HEK293 (cell line): ENCODE results near the gene CLDN15.
A peak's percentile ranks its signal among the peaks of the same experiment; 100 is the strongest.

ENCODE experiments used
- CTCF ChIA-PET: fragments of 350-600 bp; formaldehyde crosslinking; extraction: SDS; loops from one replicate; lab custom pipeline; 2021; ENCODE audit warnings: antibody characterized with exemption; lab: Yijun Ruan, JAX
- POLR2A ChIA-PET: fragments of 300-600 bp; formaldehyde crosslinking; extraction: SDS; loops from one replicate; lab custom pipeline; 2020; ENCODE audit warnings: antibody characterized with exemption, inconsistent platforms; lab: Yijun Ruan, JAX
- H3K27ac ChIP-seq: fragments of 200-500 bp; sonication (Bioruptor generic); 2 replicates; pipeline ENCODE4 v1.5.1; 2014; ENCODE audit warnings: low read depth, low read length, control low read depth, inconsistent platforms; ENCODE audit errors: extremely low read depth
- H3K36me3 ChIP-seq, 2 experiments: fragments of 200-500 bp in 1 of 2; sonication (Bioruptor generic) in 1 of 2; 1 replicate in 1 of 2; 2 replicates in 1 of 2; pipeline ENCODE4 v1.5.1; 2014 to 2017; ENCODE audit warnings: inconsistent platforms in 2 of 2, low read length in 2 of 2; ENCODE audit not compliant: control insufficient read depth in 2 of 2, insufficient read depth in 1 of 2
- H3K4me1 ChIP-seq: fragments of 200-500 bp; sonication (Bioruptor generic); 2 replicates; pipeline ENCODE4 v1.5.1; 2014; ENCODE audit warnings: mild to moderate bottlenecking, low read length, inconsistent platforms; ENCODE audit not compliant: control insufficient read depth, insufficient read depth
- H3K4me3 ChIP-seq: 2 replicates; pipeline ENCODE4 v1.5.1; 2011; ENCODE audit warnings: low read depth, mild to moderate bottlenecking, control low read depth, low read length, moderate library complexity
- H3K9me3 ChIP-seq: fragments of 200-500 bp; sonication (Bioruptor generic); 2 replicates; pipeline ENCODE4 v1.5.1; 2014; ENCODE audit warnings: low read depth, low read length, inconsistent platforms; ENCODE audit not compliant: control insufficient read depth, insufficient read depth
- AEBP2 ChIP-seq: fragments of 450-650 bp; formaldehyde crosslinking; IDR thresholded peaks from 2 replicates; pipeline ENCODE4 v1.5.1; 2016; ENCODE audit warnings: missing biosample characterization, missing genetic modification characterization, borderline replicate concordance
- EGR2 ChIP-seq: fragments of 450-650 bp; formaldehyde crosslinking; IDR thresholded peaks from 2 replicates; pipeline ENCODE4 v1.5.1; 2016; ENCODE audit warnings: low read depth, missing biosample characterization, missing genetic modification characterization
- KLF16 ChIP-seq: fragments of 450-650 bp; formaldehyde crosslinking; IDR thresholded peaks from 2 replicates; pipeline ENCODE4 v1.5.1; 2017; ENCODE audit warnings: missing biosample characterization, missing genetic modification characterization
- KLF9 ChIP-seq: fragments of 450-650 bp; formaldehyde crosslinking; IDR thresholded peaks from 2 replicates; pipeline ENCODE4 v1.5.1; 2016; ENCODE audit warnings: missing biosample characterization, missing genetic modification characterization, low read depth
- OSR2 ChIP-seq: fragments of 450-650 bp; formaldehyde crosslinking; IDR thresholded peaks from 2 replicates; pipeline ENCODE4 v1.5.1; 2016; ENCODE audit warnings: missing biosample characterization, missing genetic modification characterization
- PATZ1 ChIP-seq: fragments of 450-650 bp; formaldehyde crosslinking; IDR thresholded peaks from 2 replicates; pipeline ENCODE4 v1.5.1; 2016; ENCODE audit warnings: missing biosample characterization, missing genetic modification characterization
- SCRT2 ChIP-seq: fragments of 450-650 bp; formaldehyde crosslinking; IDR thresholded peaks from 2 replicates; pipeline ENCODE4 v1.5.1; 2016; ENCODE audit warnings: missing biosample characterization, missing genetic modification characterization
- SP7 ChIP-seq: fragments of 450-650 bp; formaldehyde crosslinking; IDR thresholded peaks from 2 replicates; pipeline ENCODE4 v1.5.1; 2016; ENCODE audit warnings: missing biosample characterization, missing genetic modification characterization
- TCF7L2 ChIP-seq: IDR thresholded peaks from 2 replicates; pipeline ENCODE4 v1.6.1; 2011; ENCODE audit warnings: low read depth, mild to moderate bottlenecking, inconsistent platforms, low read length, moderate library complexity, borderline replicate concordance
- ZBTB48 ChIP-seq: fragments of 450-650 bp; formaldehyde crosslinking; IDR thresholded peaks from 2 replicates; pipeline ENCODE4 v1.5.1; 2016; ENCODE audit warnings: missing biosample characterization, missing genetic modification characterization
- ZBTB49 ChIP-seq: fragments of 450-650 bp; formaldehyde crosslinking; IDR thresholded peaks from 2 replicates; pipeline ENCODE4 v1.5.1; 2016; ENCODE audit warnings: missing biosample characterization, missing genetic modification characterization, low read depth
- ZBTB7A ChIP-seq: fragments of 450-650 bp; formaldehyde crosslinking; IDR thresholded peaks from 2 replicates; pipeline ENCODE4 v1.5.1; 2016; ENCODE audit warnings: low read depth, missing biosample characterization, missing genetic modification characterization
- ZFP41 ChIP-seq: fragments of 450-650 bp; formaldehyde crosslinking; IDR thresholded peaks from 2 replicates; pipeline ENCODE4 v1.5.1; 2016; ENCODE audit warnings: missing biosample characterization, missing genetic modification characterization, borderline replicate concordance
- ZFP69B ChIP-seq: fragments of 450-650 bp; formaldehyde crosslinking; IDR thresholded peaks from 2 replicates; pipeline ENCODE4 v1.5.1; 2016; ENCODE audit warnings: missing biosample characterization, missing genetic modification characterization
- ZNF140 ChIP-seq: fragments of 450-650 bp; formaldehyde crosslinking; IDR thresholded peaks from 2 replicates; pipeline ENCODE4 v1.5.1; 2016; ENCODE audit warnings: missing biosample characterization, missing genetic modification characterization
- ZNF248 ChIP-seq: fragments of 450-650 bp; formaldehyde crosslinking; IDR thresholded peaks from 2 replicates; pipeline ENCODE4 v1.5.1; 2017; ENCODE audit warnings: missing biosample characterization, missing genetic modification characterization
- ZNF350 ChIP-seq: fragments of 450-650 bp; formaldehyde crosslinking; IDR thresholded peaks from 2 replicates; pipeline ENCODE4 v1.5.0; 2017; ENCODE audit warnings: missing biosample characterization, mild to moderate bottlenecking, missing genetic modification characterization
- ZNF37A ChIP-seq: fragments of 450-650 bp; IDR thresholded peaks from 2 replicates; pipeline ENCODE4 v1.5.1; 2018; ENCODE audit warnings: missing biosample characterization, missing genetic modification characterization
- ZNF394 ChIP-seq: fragments of 450-650 bp; formaldehyde crosslinking; IDR thresholded peaks from 2 replicates; pipeline ENCODE4 v1.5.1; 2016; ENCODE audit warnings: missing biosample characterization, missing genetic modification characterization, mild to moderate bottlenecking, moderate library complexity, borderline replicate concordance
- ZNF48 ChIP-seq: fragments of 450-650 bp; formaldehyde crosslinking; IDR thresholded peaks from 2 replicates; pipeline ENCODE4 v1.5.1; 2016; ENCODE audit warnings: missing biosample characterization, missing genetic modification characterization
- ZNF501 ChIP-seq: fragments of 450-650 bp; formaldehyde crosslinking; IDR thresholded peaks from 2 replicates; pipeline ENCODE4 v1.5.1; 2016; ENCODE audit warnings: missing biosample characterization, missing genetic modification characterization
- ZNF529 ChIP-seq: fragments of 450-650 bp; formaldehyde crosslinking; IDR thresholded peaks from 2 replicates; pipeline ENCODE4 v1.5.1; 2017; ENCODE audit warnings: missing genetic modification characterization, missing biosample characterization; ENCODE audit not compliant: insufficient replicate concordance
- ZNF548 ChIP-seq: fragments of 450-650 bp; formaldehyde crosslinking; IDR thresholded peaks from 2 replicates; pipeline ENCODE4 v1.5.1; 2016; ENCODE audit warnings: missing biosample characterization, missing genetic modification characterization
- ZNF629 ChIP-seq: fragments of 450-650 bp; formaldehyde crosslinking; IDR thresholded peaks from 2 replicates; pipeline ENCODE4 v1.5.1; 2017; ENCODE audit warnings: missing biosample characterization, missing genetic modification characterization
- ZNF843 ChIP-seq: fragments of 450-650 bp; formaldehyde crosslinking; IDR thresholded peaks from 2 replicates; pipeline ENCODE4 v1.5.1; 2016; ENCODE audit warnings: missing biosample characterization, missing genetic modification characterization

The CLDN15 gene

GRCh38 chr7:101218236-101219125, 19.1 kb downstream of the CLDN15 start (continued):
- TF ChIP-seq EGR2 = peak; percentile 30; the same call in 1 of the 2 replicates
- TF ChIP-seq KLF9 (tag by site-specific recombination) = peak; percentile 19; the same call in 1 of the 2 replicates
- TF ChIP-seq PATZ1 (tag by site-specific recombination) = peak; percentile 42
- TF ChIP-seq ZNF394 (tag by site-specific recombination) = peak; percentile 41; the same call in 1 of the 2 replicates

- Histone ChIP-seq H3K4me3 (peak within 1 kb of the TSS; percentile 59), H3K4me1 (0 out of 2 replicates have a peak, but pooled peaks cover 3% of the 10 kb centered on the region), H3K36me3 (peaks cover 3 to 12% of the 10 kb centered on the region in 2 experiments; a peak in 2 of 3 replicates), H3K27ac (peak within 1 kb of the TSS; percentile 65), H3K9me3 (no peaks in the 10 kb centered on the region)
- CTCF ChIA-PET = interaction anchor here (0.6 to 1.9 kb wide), 11 partner anchors 9 to 146 kb away, joined by 3 to 21 read pairs (median 4); partner anchors contain the start of gene FIS1
- POLR2A ChIA-PET = interaction anchor here (0.5 to 2.7 kb wide), 23 partner anchors 9 to 631 kb away, joined by 3 to 23 read pairs (median 4); partner anchors contain the start of genes CLDN15, FBXO24, FIS1 and IFT22
- no peak for TF ChIP-seq ZNF548 (tag by site-specific recombination)
- 0 out of 2 replicates have a peak, but pooled peaks have one; percentile 8 for TF ChIP-seq OSR2 (tag by site-specific recombination)
- TF ChIP-seq AEBP2 (tag by site-specific recombination) = no peak
- peak; percentile 66 for TF ChIP-seq SP7 (tag by site-specific recombination)
- no peak for TF ChIP-seq ZNF350 (tag by site-specific recombination)
- TF ChIP-seq ZFP69B (tag by site-specific recombination) = 0 out of 2 replicates have a peak, but pooled peaks have one; percentile 13
- peak; percentile 78 for TF ChIP-seq ZNF629
- no peak for TF ChIP-seq SCRT2 (tag by site-specific recombination)
- TF ChIP-seq TCF7L2 = no peak
- no peak for TF ChIP-seq ZBTB49
- no peak for TF ChIP-seq ZNF48
- no peak for TF ChIP-seq ZNF248 (tag by site-specific recombination)
- peak; percentile 69; the same call in 1 of the 2 replicates for TF ChIP-seq ZNF501 (tag by site-specific recombination)
- TF ChIP-seq ZBTB7A (tag by site-specific recombination) = no peak
- TF ChIP-seq PATZ1 (tag by site-specific recombination) = peak; percentile 79
- TF ChIP-seq KLF16 (tag by site-specific recombination) = peak; percentile 82; the same call in 1 of the 2 replicates
- TF ChIP-seq ZNF140 (tag by site-specific recombination) = no peak
- no peak; the same call in 1 of the 2 replicates for TF ChIP-seq ZBTB48
- TF ChIP-seq ZNF843 (tag by site-specific recombination) = no peak
- TF ChIP-seq ZNF37A (tag by site-specific recombination) = no peak
- no peak for TF ChIP-seq ZNF529 (tag by site-specific recombination)
- no peak for TF ChIP-seq ZNF394 (tag by site-specific recombination)
- TF ChIP-seq ZFP41 (tag by site-specific recombination) = no peak
These were observed 20.0 kb downstream of the CLDN15 start, which contains the start of the genes PLOD3 and ZNHIT1 for GRCh38 chr7:101217388-101218235. Gene PLOD3 (minus strand): TSS chr7:101217581. CDS start chr7:101217274, 307 bp downstream. Gene ZNHIT1 (plus strand): TSS chr7:101218165. CDS start chr7:101218196, 31 bp downstream.
